GM04503 (cell line): ENCODE measurements around the gene CCDC69.

Experiments used
- DNase-seq: peaks from one replicate; pipeline ENCODE4 v3.0.0-alpha.2; 2012; ENCODE audit warnings: low read depth

CCDC69 gene

DNA sequence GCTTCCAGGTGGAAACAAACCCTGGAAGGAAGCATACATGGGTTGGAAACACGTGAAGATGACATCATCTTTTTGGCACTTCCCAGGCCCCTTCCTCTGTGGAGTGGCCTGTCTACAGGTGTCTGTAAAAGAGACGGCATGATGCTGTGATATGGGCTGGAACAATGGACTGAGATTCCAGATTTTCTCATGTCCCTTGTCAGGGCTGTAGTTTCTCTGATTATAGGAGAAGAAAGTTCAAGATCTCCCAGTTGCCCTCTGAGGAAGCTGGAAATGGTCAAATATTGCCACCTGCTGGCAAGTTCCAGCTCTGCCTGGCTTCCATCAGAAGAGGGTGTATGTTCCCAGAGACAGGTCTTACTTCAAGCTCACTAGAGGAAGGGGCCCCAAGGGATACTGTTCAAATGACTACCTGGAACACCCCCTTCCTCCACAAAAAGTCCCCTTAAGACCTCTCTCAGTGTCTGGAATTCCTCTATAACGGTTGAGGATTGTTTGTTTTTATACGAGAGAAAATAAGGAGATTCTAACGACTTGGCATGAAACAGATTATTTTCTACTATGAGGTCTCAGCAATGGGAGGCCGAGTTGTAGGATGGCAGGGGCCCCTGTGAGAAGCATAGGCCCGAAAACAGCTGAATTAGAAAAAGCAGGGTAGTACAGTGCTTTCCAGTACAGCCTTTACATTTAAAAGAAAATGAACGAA is 59.1 kb downstream of the CCDC69 start:
- no peak for DNase-seq

DNA sequence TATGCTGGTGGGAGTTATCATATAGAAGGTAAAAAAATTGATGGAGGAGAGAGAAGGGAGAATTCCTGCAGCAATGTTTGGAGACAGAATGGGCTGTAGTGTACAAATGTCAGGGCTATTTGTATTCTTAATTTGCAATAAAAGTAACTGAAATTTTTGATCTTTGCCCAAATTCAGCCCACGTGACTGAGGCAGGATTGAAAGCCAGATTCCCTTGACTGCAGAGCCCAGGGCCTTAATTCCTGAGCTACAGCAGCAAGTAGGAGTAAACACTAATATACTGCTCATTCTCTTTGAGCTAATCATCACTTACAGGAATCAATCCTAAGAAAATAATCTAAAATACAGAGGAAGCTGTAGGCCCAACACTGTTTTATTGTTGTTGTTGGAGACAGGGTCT is 61.1 kb downstream of the CCDC69 start:
- DNase-seq: no peak

DNA sequence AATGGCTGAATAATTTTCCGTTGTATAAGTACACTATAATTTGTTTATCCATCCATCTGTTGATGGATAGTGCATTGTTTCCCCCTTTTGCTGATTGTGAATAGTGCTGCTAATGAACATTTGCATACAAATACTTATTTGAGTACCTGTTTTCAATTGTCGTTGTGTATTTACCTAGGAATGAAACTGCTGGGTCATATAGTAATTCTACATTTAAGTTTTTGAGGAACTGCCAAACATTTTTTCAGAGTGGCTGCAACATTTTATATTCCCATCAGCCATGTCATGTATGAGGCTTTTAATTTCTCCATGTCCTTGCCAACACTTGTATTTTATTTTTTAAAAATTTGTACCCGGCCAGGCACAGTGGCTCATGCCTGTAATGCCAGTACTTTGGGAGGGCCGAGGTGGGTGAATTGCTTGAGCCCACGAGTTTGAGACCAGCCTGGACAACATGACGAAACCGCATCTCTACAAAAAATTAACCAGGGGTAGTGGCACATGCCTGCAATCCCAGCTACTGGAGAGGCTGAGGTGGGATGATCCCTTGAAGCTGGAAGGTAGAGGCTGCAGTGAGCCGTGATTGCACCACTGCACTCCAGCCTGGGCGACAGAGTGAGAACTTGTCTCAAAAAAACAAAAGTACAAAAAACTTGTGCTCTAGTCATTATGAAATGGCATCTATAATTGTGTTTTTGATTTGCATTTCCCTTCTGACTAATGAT is 64.1 kb downstream of the CCDC69 start:
- DNase-seq: no peak

DNA sequence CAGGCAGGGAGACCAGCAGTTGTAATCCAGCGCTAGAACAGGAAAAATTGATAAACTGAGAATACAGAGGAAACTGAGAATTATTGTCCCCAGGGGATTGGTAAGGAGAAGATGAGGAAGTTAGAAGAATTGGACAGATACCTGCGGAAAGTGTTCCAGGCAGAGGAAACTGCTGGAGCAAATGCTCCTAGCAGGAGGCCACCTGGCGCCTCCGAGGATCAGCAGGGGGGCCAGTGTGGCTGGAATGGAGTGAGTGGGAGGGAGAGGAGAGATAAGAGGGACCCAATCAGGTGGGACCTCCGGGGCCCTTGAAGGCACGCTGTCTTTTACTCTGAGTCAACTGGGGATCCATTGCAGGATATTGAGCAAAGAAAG is 65.6 kb downstream of the CCDC69 start:
- DNase-seq: no peak

DNA sequence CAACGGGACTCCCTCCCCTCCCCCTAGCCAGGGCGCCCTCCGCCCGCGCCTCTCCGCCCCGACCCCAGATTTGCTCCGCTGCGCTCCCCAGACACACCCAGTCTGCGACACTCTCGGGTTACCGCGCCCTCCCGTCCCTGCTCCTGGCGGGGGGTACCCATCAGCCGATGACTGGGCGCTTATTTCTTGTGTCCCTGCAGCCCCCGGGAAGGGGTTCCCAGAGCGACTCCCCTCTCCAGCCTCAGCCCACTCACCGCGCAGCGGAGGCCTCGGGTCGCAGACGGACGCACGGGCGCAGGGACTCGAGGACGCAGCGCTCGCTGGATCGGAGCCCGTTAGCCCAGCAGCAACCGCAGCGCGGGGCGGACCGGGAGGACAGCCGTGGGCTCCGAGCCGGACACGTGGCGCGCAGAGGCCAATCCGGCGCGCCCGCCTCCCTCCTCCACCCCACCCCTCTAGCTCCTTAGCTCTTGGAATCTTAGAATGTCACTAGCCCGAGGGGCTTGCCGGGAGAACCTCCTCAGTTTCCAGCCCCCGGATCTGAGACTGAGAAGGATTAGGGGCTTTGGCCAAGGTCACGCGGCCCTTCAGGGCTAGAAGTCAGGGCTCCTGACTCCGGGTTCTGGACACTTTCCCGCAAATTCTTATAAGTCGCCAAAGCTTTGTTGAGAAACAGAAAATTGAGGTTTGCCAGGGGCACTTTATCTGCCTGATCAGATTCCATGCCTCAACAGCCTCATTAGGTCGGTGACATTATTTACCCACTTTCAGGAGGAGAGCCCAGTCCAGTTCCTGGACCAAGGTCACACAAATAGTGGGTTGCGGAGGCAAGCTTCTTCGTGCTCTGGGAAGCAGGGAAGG is 66.2 kb downstream of the CCDC69 start, which contains the start of gene ANXA6:
Gene ANXA6, minus strand, starts transcription at position 354 of the 861 bp plus-strand sequence. CDS start 9,878 bp downstream, outside the sequence.
- no peak for DNase-seq

DNA sequence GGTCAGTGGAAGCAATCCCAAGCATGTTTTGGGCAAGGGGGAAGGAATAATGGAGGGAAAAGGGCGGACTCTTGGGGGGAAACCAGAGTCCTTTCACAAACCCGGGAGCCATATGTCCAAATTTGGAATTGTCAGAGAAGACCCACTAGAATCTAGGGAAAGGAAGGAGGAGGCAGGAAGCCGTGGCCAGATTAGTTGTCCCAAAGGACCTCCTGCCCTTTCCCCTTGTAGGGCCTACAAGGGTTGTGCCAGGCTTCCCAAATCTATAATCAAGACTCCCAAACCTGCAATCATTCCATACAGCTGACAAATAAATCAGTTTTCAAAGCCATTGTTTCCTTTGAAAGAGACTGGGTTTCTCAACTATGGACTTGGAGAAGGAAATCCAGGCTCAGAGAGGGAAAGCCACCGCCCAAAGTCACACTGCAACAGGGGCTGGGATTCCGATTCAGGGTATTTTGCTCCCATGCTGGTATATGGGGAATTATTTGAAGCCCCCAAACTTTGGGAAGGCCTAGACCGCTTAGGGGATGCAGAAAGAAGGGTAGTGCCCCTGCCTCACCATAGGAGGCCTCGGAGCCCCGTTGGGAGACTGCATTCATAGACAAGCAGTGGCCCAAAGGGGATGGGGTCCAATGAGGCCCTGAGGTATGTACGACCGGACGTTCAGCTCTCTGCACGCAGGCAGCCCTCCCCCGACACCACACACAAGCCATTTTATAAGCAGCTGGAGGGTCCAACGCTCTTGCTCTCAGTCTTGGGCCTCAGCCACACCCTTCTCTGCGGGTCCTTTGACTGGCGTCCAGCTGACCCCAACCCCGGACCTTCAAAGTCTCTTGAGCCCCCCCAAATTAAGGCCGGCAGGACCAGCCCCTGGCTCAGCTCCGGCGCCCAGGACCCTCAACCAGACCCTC is 67.1 kb downstream of the CCDC69 start:
- no peak for DNase-seq

DNA sequence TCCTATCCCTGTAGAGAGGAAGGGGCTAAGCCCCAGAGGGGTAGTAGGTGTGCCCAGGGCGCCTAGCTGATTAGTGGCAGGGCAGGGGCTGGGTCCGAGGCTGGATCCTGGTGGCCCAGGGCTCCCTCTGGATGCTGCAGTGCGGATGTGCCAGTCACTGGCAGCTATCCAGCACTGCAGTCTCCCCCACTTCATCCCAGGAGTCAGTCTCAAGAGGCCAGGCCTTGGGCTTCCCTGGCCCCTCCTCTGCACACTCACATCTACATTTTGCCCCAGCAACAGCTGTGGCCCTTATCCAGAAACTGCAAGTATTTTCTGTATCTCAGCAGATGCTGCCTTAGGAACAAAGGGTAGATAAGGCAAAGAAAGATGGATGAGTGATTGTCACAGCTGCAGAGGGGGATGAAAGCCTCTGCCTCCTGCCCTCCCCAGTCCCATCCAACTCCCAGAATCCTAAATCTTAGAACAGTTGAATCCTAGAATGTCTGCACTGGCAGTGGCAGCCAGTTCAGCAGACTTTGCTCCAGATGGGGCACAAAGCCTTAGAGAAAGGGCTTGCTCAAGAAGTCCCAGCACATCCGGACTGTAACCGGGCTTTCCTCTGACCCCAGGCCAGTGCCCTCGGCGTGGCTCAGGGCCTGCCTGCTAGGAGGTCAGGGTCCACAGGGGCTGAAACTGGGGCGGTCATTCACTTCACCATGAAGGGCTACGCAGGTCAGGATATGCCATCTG is 68.0 kb downstream of the CCDC69 start:
- no peak for DNase-seq

DNA sequence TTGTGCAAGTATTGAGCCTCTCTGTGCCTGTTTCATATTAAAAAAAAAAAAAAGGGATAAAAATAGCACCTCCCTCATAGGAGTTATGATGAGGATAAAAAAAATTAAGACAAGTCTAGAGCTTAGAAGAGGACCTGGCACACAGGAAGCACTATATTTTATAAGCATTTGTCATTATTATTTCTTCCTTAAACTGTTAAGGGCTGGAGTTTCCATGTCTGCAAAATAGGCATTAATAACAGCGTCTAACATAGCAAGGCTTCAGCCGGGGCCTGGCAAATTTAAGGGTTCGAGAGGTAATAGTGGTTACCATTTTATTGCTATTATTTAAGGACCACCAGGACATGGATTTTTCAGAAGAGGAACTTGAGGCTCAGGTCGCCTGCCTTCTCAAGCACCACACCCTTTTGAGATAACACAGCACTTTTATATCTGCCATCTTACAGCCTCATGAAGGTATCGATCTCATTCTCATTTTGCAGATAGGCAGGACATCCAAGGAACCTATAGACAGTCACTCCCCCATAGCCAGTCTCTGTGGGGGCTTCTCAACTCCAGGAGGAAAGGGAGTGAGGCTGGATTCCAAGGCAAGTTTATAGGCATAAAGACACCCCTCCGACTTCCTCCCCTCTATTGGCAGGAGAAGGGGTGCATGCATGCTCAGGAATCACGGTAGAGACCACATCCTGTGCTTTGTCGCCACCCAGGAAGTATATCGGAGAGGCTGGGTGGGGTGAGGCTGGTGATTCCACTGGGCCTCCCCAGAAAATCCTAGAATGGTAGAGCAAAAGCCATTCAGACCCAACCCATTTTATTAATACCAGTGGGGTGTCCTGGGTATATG is 68.7 kb downstream of the CCDC69 start:
- DNase-seq: no peak

DNA sequence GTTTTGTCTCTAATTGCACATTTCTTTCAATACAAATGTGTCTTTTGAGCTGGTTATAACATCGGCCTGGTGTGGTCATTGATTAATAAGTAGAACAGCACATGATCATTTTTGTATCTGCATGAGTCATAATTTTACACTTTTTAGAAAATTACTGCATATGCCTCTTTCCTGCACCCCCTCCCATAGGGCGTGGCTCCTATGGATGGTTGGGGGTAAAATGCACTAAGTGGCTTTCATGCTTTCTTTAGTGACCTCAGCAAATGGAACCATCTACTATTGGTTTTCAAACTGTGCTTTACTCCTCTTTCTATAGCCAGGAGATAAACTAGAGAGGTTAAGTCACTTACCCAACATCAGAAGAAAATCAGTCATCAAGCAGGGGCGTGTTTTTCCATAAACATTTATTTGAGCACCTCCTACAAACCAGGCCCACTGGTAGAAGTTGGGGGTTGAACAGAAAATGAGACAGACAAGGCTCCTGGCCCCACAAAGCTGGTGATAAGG is 70.1 kb downstream of the CCDC69 start:
- DNase-seq: no peak

DNA sequence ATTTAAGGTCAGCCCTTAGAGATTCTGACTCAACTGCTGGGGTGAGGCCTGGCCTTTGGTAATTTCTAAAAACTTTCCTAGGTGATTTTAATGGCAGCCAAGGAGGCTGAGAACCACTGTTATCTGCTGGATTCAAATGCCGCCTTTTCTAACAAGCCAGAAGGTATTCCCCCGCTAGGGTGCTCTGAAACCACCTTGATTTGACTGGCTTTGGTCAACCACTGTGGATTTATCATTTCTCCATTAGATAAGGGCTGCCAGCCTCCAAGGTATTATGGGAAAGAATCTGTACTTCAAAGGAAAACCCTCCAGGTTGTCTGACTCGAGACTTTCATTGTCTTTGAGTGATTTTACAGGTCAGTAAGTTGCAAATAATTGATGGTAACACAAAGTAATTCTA is 70.6 kb downstream of the CCDC69 start:
- DNase-seq: no peak

DNA sequence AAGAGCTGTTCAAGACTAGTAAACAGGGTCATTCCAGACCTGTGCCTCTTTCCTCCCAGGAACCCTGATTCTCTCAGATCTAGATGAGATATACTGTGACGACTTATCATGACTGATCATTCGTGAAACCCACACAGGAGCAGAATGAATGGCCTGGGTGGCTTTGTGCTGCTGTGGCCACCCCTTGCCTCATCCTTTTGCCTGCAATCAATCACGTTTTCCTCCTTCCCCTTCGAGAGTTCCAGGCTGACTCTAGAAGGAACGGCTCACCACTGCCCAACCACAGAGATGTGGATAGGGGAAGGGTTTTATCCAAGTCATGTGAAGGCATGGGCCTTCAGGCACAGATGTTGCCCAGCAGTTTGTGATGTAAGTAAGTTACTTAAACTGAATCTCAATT is 72.1 kb downstream of the CCDC69 start:
- DNase-seq: no peak

DNA sequence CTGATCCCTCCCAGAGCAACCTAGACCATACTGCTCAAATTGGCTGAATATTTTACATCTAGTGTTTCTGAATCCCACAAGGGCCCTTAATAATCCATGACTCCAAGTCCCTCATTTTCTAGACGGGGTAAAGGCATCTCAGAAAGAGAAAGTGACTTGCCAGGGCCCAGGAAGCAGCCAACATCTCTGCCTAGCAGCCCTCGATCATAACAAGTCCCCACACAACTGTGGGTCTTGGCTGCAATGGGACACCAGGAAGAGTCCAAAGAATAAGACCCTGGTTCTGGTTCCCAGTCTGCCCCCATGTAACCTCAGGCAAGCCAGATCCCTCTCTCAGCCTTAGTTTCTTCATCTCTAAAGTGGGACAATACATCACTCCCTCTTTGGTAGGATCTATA is 72.6 kb downstream of the CCDC69 start:
- DNase-seq: no peak

DNA sequence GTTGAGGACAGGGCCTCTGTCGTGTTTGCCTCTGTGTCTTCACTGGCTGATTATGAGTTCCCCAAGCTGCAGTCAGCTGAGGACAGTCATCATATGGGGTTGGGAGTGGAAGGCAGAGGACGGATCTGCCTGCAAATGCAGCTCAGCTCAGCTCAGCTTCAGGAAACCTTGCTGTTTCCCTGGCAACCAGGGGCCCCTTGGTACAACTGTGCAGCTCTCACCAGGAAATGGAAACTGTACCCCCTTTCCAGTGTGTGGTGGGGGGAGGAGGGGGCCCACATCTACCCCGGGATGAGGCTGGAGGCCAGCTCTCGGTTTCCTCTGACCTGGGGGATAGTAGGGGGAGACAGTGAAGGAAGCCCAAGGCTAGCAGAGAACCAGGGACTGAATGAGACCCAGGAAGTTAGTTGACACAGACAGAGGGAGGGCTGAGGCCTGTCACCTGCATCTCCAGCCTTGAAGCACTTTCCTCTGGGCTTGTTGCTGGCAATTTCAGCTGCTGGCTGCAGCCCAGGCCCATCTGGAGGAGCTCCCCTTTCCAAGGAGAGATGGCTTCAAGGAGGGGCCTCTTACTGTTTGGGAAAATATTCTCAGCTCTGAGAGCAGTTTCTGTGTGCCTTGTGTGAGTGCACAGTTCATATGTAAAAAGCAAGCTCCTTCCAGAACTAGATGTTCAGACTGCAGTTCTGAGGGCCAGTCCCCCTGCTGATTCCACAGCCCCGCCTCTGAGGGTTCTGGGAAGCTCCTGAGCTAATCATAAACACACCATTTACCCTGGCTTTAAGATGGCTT is 73.2 kb downstream of the CCDC69 start:
- DNase-seq: no peak

DNA sequence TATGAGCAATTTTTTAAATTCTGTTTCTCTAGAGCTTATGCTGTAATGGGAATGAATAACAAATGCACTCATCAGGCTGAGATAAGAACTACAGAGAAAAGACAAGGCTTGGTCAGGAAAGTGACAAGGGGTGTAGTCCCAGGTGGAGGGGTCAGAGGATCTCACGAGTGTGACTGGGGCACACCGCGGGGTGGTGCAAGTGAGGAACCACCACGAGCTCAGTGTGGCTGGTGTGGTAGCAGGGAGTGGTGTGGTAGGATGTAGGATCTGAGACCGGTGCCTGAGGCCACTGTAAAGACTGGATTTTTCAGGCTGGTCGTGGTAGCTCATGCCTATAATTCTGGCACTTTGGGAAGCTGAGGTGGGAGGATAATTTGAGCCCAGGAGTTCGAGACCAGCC is 75.3 kb downstream of the CCDC69 start:
- DNase-seq: no peak

DNA sequence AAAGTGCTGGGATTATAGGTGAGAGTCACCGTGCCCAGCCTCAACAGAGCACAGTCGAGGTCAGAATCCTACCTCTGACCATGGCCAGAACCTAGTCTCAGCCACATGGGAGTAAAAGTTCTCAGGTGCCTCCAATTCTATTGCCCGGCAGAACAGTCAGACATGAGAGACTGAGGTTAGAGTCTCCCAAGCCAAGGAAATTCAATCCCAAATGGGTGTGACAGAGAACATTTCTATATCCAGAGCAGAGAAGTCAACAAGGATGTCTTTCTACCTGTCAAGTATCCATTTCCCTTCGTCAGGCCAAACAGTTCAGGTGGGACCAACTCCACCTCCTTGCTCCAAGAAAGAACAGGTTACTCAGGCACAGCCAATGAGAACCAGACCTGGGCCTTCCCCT is 76.9 kb downstream of the CCDC69 start:
- DNase-seq: no peak

DNA sequence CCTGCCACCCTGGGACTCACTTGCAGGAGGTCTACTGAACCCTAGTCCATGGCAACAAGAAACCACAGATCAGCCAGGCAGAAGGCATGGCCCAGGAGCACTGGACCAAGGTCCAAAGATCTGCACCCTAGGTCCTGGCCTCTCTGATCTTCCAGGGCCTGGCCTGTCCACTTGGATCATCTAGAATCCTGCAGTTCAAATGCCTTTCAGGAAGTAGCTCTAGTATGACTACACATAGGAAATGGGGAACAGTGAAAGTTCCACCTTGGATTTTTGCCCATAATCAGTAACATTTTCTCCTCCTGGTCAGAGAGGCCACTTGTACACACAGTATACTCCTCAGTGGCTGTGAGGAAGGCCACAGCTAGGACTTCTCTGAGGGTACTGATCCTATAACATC is 77.8 kb downstream of the CCDC69 start:
- no peak for DNase-seq

DNA sequence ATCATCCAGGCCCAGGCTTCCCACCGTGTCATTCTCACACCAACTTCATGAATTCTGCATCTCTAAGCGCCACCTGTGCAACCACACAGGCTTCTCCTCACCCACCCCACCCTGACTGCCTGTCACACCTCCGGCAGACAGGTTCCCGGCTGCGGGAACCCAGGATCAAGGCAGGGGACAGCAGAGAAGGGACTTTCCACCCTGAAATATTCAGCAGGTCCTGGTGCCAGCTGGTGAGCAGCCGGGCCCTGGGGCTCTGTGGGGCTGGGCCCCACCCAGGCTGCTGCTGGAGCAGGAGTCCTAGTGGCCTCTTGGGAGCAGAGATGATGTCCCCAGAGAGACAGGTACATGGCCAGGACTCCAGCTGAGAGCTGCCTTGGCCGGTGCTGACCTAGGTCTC is 79.0 kb downstream of the CCDC69 start:
- no peak for DNase-seq

DNA sequence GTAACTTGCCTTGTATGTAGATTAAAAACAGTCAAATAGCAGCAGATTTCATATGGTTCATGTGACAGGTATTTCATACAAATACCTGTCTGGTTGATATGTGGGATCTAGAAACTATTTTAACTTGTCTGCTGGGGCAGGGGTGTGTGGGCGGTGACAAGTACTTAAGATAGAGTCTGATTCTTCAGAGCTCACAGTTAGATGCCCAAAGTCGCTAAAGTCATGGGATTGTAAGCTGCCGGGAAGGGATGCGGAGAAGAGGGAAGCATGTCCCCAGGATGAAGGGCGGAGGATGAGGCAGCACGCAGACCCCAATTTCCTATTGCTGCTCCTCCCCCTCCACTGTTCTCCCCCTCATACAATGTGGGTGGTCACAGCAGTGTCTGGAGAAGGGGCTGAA is 79.6 kb downstream of the CCDC69 start:
- no peak for DNase-seq

DNA sequence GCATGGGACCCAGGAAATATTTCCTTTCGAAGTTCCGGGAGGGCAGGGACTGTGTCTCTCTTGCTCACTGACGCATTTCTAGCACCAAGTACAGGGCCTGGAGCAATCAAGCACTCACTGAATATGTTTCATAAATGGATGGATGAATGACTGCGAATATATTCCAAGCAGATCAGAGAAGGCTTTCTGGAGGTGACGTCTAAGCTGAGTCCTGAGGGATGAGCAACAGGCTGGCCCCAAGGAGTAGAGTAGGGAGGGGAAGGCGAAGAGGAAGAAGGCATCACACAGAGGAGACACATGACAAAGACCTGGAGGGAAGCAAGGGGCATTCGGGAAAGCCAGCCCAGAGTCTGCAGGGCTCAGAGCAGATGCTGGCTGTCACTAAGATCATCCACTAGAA is 80.2 kb downstream of the CCDC69 start:
- DNase-seq: no peak
